ENCODE measurements around the gene LRP5.
"Not testable (repeated sequence)": the region's sequence is repeated elsewhere in the genome, so short reads cannot be mapped to it uniquely, and the experiment has no call there.

Gene LRP5

DNA sequence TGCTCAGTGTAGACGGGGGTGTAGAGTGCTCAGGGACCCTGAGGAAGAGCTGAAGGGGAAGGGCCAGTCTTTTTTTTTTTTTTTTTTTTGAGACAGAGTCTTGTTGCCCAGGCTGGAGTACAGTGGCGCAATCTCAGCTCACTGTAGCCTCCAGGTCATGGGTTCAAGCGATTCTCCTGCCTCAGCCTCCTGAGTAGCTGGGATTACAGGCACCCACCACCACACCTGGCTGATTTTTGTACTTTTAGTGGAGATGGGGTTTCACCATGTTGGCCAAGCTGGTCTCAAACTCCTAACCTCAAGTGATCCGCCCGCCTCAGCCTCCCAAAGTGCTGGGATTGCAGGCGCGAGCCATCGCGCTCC, 12.9 kb upstream of the LRP5 start:
- WGBS = 100% methylated on average over 3 of the region's 9 CpGs

DNA sequence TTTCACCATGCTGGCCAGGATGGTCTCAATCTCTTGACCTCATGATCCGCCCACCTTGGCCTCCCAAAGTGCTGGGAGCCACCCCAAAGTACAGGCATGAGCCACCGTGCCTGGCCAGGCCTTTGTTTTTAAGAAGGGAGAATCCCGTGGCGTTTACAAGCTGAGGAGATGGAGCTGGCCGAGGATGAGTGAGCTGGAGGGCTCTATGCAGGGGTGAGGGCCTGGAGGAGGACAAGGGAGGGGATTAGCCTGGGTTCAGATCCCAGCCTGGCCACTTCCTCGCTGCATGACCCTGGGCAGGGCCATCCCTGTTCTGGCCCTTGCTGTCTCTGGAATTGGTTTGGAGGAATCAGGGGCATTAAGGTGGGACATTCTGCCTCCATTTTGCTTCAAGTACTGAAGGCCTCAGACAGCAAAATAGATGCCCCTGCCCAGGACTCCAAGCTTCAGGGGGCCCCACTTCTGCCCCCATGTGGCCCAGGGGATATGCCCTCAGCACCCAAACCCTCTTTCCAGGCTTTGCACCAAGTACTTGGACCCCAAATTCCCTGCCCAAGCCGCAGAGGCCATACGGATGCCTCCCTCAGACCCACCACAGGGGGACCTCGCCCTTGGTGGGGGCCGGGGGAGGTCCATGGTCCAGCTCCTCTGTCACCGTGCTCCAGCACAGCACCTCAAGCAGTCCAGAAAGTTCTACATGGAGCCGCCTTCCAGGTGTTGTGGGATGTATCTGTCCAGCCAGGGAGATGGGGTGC, 12.1 kb upstream of the LRP5 start:
- WGBS = 88% methylated on average over 6 of the region's 12 CpGs
- H2BK12ac ChIP-seq (ENCODE audit: low read length in 2 of 2) = no peak overlapping the region
- no peak overlapping the region for H3K27ac ChIP-seq (ENCODE audit: low read length, poor library complexity, severe bottlenecking)
- H3K23ac ChIP-seq (ENCODE audit: low read length in 2 of 2) = no peak overlapping the region
- H2AK5ac ChIP-seq (ENCODE audit: low read length, severe bottlenecking) = no peak overlapping the region
- no peaks in the 10 kb centered on the region for H3K9me3 ChIP-seq (ENCODE audit: control insufficient read depth, low read length)
- peaks cover 12% of the 10 kb centered on the region for H3K4me1 ChIP-seq (ENCODE audit: control insufficient read depth, insufficient read depth, low read depth, low read length)
- H3K9ac ChIP-seq (ENCODE audit: low read length) = no peak overlapping the region
- no peak overlapping the region for H3K4me2 ChIP-seq (ENCODE audit: low read length, poor library complexity, severe bottlenecking)
- H2BK5ac ChIP-seq (ENCODE audit: low read depth, low read length, poor library complexity, severe bottlenecking) = no peak overlapping the region
- no peak for DNase-seq
- no peak overlapping the region for H3K4ac ChIP-seq (ENCODE audit: low read depth in 1 of 2, low read length in 2 of 2)
- H3K18ac ChIP-seq (ENCODE audit: low read depth in 1 of 2, low read length in 2 of 2) = no peak overlapping the region
- H2AFZ ChIP-seq (ENCODE audit: low read depth, low read length) = no peak overlapping the region
- H3K27me3 ChIP-seq (ENCODE audit: control insufficient read depth in 1 of 2, insufficient read depth in 1 of 2, low read length in 2 of 2) = peaks cover 0 to 5% of the 10 kb centered on the region in 2 experiments
- H4K91ac ChIP-seq (ENCODE audit: low read length) = no peak overlapping the region
- H4K8ac ChIP-seq (ENCODE audit: low read length) = no peak overlapping the region
- H2BK120ac ChIP-seq (ENCODE audit: low read depth, low read length) = no peak overlapping the region
- no peak overlapping the region for H3K14ac ChIP-seq (ENCODE audit: low read length in 2 of 2)
- no peak overlapping the region for H2BK15ac ChIP-seq (ENCODE audit: low read depth, poor library complexity, severe bottlenecking)
- no peaks in the 10 kb centered on the region for H3K79me1 ChIP-seq (replicated peaks; ENCODE audit: low read length, poor library complexity, severe bottlenecking)
- no peak overlapping the region for H3K4me3 ChIP-seq (ENCODE audit: insufficient read depth in 1 of 2, low read depth in 1 of 2, low read length in 2 of 2)
- no peaks in the 10 kb centered on the region for H3K36me3 ChIP-seq (ENCODE audit: control insufficient read depth in 1 of 2, insufficient read depth in 2 of 2, low read depth in 1 of 2, low read length in 2 of 2)

More for the DNA sequence above, 12.9 kb upstream of the LRP5 start:
- not testable (repeated sequence) for H2BK12ac ChIP-seq (ENCODE audit: low read length in 2 of 2); H3K79me1 ChIP-seq (replicated peaks; ENCODE audit: low read length, poor library complexity, severe bottlenecking); H3K4me2 ChIP-seq (ENCODE audit: low read length, poor library complexity, severe bottlenecking); H4K8ac ChIP-seq (ENCODE audit: low read length); H2BK5ac ChIP-seq (ENCODE audit: low read depth, low read length, poor library complexity, severe bottlenecking); H3K4me3 ChIP-seq (ENCODE audit: insufficient read depth in 1 of 2, low read depth in 1 of 2, low read length in 2 of 2); H3K4ac ChIP-seq (ENCODE audit: low read depth in 1 of 2, low read length in 2 of 2); H3K9ac ChIP-seq (ENCODE audit: low read length); H2AFZ ChIP-seq (ENCODE audit: low read depth, low read length); H2BK120ac ChIP-seq (ENCODE audit: low read depth, low read length); H3K18ac ChIP-seq (ENCODE audit: low read depth in 1 of 2, low read length in 2 of 2); DNase-seq; H3K27me3 ChIP-seq (ENCODE audit: control insufficient read depth in 1 of 2, insufficient read depth in 1 of 2, low read length in 2 of 2); H4K91ac ChIP-seq (ENCODE audit: low read length); H2AK5ac ChIP-seq (ENCODE audit: low read length, severe bottlenecking); H3K23ac ChIP-seq (ENCODE audit: low read length in 2 of 2); H3K27ac ChIP-seq (ENCODE audit: low read length, poor library complexity, severe bottlenecking); H3K14ac ChIP-seq (ENCODE audit: low read length in 2 of 2); H2BK15ac ChIP-seq (ENCODE audit: low read depth, poor library complexity, severe bottlenecking); H3K9me3 ChIP-seq (ENCODE audit: control insufficient read depth, low read length); H3K36me3 ChIP-seq (ENCODE audit: control insufficient read depth in 1 of 2, insufficient read depth in 2 of 2, low read depth in 1 of 2, low read length in 2 of 2)
- peaks cover 12% of the 10 kb centered on the region for H3K4me1 ChIP-seq (ENCODE audit: control insufficient read depth, insufficient read depth, low read depth, low read length)

DNA sequence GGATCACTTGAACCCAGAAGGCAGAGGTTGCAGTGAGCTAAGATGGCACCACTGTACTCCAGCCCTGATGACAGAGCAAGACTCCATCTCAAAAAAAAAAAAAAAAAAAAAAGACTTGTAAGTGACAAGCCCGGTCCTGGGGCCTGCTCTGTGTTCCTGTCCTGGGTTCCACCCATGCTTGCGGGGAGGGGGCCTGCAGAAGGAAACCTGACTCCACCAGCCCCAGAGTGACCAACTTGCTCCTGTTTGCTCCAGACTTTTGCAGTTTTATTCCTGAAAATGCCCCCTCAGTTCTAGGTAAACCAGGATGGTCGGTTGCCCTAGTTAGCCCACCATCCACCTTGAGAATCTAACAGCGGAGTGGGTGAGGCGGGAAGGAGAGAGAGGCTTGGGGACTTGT, 10.1 kb upstream of the LRP5 start:
- Histone ChIP-seq H2AFZ (ENCODE audit: low read depth, low read length) (no peak overlapping the region), H2BK120ac (ENCODE audit: low read depth, low read length) (no peak overlapping the region), H3K23ac (ENCODE audit: low read length in 2 of 2) (no peak overlapping the region), H3K14ac (ENCODE audit: low read length in 2 of 2) (peak overlapping the region in 1 of 2 experiments; percentile 5), H3K27me3 (ENCODE audit: control insufficient read depth in 1 of 2, insufficient read depth in 1 of 2, low read length in 2 of 2) (peaks cover 0 to 5% of the 10 kb centered on the region in 2 experiments), H4K8ac (ENCODE audit: low read length) (no peak overlapping the region), H3K36me3 (ENCODE audit: control insufficient read depth in 1 of 2, insufficient read depth in 2 of 2, low read depth in 1 of 2, low read length in 2 of 2) (no peaks in the 10 kb centered on the region), H2BK5ac (ENCODE audit: low read depth, low read length, poor library complexity, severe bottlenecking) (no peak overlapping the region), H3K4me3 (ENCODE audit: insufficient read depth in 1 of 2, low read depth in 1 of 2, low read length in 2 of 2) (no peak overlapping the region), H3K9me3 (ENCODE audit: control insufficient read depth, low read length) (no peaks in the 10 kb centered on the region), H3K4ac (ENCODE audit: low read depth in 1 of 2, low read length in 2 of 2) (no peak overlapping the region), H3K79me1 (replicated peaks; ENCODE audit: low read length, poor library complexity, severe bottlenecking) (no peaks in the 10 kb centered on the region), H2AK5ac (ENCODE audit: low read length, severe bottlenecking) (no peak overlapping the region), H3K27ac (ENCODE audit: low read length, poor library complexity, severe bottlenecking) (no peak overlapping the region), H3K9ac (ENCODE audit: low read length) (no peak overlapping the region), H2BK12ac (ENCODE audit: low read length in 2 of 2) (no peak overlapping the region), H2BK15ac (ENCODE audit: low read depth, poor library complexity, severe bottlenecking) (no peak overlapping the region), H3K4me2 (ENCODE audit: low read length, poor library complexity, severe bottlenecking) (no peak overlapping the region), H3K4me1 (ENCODE audit: control insufficient read depth, insufficient read depth, low read depth, low read length) (peaks cover 11% of the 10 kb centered on the region), H3K18ac (ENCODE audit: low read depth in 1 of 2, low read length in 2 of 2) (peak overlapping the region in 1 of 2 experiments; percentile 5), H4K91ac (ENCODE audit: low read length) (no peak overlapping the region)
- DNase-seq = no peak
- WGBS = 91% methylated on average over 5 of the region's 5 CpGs

DNA sequence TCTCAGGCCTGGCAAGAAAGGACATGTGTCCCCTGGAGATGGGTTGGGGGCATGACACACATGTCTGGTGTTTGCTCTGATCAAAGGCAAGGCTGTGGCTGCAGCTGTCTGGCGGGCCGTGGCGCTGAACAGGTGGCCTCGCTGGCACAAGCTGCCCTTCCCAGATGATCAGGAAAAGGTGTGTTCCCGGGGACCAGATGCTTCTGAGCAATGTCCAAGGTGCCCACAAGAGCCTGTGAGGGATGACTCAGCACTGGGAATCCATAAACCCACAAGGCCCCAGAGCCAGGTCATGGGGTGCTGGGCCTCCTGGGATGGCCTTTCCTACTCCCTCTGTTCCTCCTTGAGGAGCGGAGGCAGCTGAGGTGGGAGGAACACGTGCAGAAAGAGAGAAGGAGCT, 9.7 kb upstream of the LRP5 start:
- 91% methylated on average over 6 of the region's 7 CpGs for WGBS
- DNase-seq = peak; percentile 68
- Histone ChIP-seq H3K14ac (ENCODE audit: low read length in 2 of 2) (peak overlapping the region in 1 of 2 experiments; percentile 5), H3K27me3 (ENCODE audit: control insufficient read depth in 1 of 2, insufficient read depth in 1 of 2, low read length in 2 of 2) (peaks cover 0 to 5% of the 10 kb centered on the region in 2 experiments), H3K79me1 (replicated peaks; ENCODE audit: low read length, poor library complexity, severe bottlenecking) (no peaks in the 10 kb centered on the region), H3K4me1 (ENCODE audit: control insufficient read depth, insufficient read depth, low read depth, low read length) (peaks cover 7% of the 10 kb centered on the region), H3K9me3 (ENCODE audit: control insufficient read depth, low read length) (no peaks in the 10 kb centered on the region), H2BK12ac (ENCODE audit: low read length in 2 of 2) (no peak overlapping the region), H2AK5ac (ENCODE audit: low read length, severe bottlenecking) (no peak overlapping the region), H3K36me3 (ENCODE audit: control insufficient read depth in 1 of 2, insufficient read depth in 2 of 2, low read depth in 1 of 2, low read length in 2 of 2) (no peaks in the 10 kb centered on the region), H3K4me2 (ENCODE audit: low read length, poor library complexity, severe bottlenecking) (no peak overlapping the region), H2BK120ac (ENCODE audit: low read depth, low read length) (no peak overlapping the region), H3K23ac (ENCODE audit: low read length in 2 of 2) (no peak overlapping the region), H2AFZ (ENCODE audit: low read depth, low read length) (no peak overlapping the region), H4K8ac (ENCODE audit: low read length) (peak overlapping the region; percentile 39), H3K4me3 (ENCODE audit: insufficient read depth in 1 of 2, low read depth in 1 of 2, low read length in 2 of 2) (no peak overlapping the region), H3K4ac (ENCODE audit: low read depth in 1 of 2, low read length in 2 of 2) (no peak overlapping the region), H2BK5ac (ENCODE audit: low read depth, low read length, poor library complexity, severe bottlenecking) (no peak overlapping the region), H4K91ac (ENCODE audit: low read length) (no peak overlapping the region), H2BK15ac (ENCODE audit: low read depth, poor library complexity, severe bottlenecking) (no peak overlapping the region), H3K18ac (ENCODE audit: low read depth in 1 of 2, low read length in 2 of 2) (peak overlapping the region in 1 of 2 experiments; percentile 5), H3K9ac (ENCODE audit: low read length) (no peak overlapping the region), H3K27ac (ENCODE audit: low read length, poor library complexity, severe bottlenecking) (no peak overlapping the region)
